Nephron (organoid): ENCODE measurements around the gene TMEM127.
"Not testable (repeated sequence)": the region's sequence is repeated elsewhere in the genome, so short reads cannot be mapped to it uniquely, and the experiment has no call there.

Experiments used
- H3K27ac Mint-ChIP-seq, 3 experiments: 2 replicates each; pipeline ENCODE4 v1.8.0; 2020; ENCODE audit warnings: mixed read lengths in 3 of 3, mild to moderate bottlenecking in 2 of 3, moderate library complexity in 1 of 3
- H3K27me3 Mint-ChIP-seq: 2 replicates; pipeline ENCODE4 v1.8.0; 2021; ENCODE audit warnings: low read depth, mild to moderate bottlenecking, moderate library complexity, mixed read lengths
- H3K36me3 Mint-ChIP-seq: 2 replicates; pipeline ENCODE4 v1.8.0; 2020; ENCODE audit warnings: low read depth, mixed read lengths
- H3K4me1 Mint-ChIP-seq: 2 replicates; pipeline ENCODE4 v1.8.0; 2020; ENCODE audit warnings: mixed read lengths
- H3K4me3 Mint-ChIP-seq, 3 experiments: 2 replicates each; pipeline ENCODE4 v1.8.0; 2020; ENCODE audit warnings: mild to moderate bottlenecking in 3 of 3, mixed read lengths in 3 of 3, moderate library complexity in 2 of 3
- H3K9me3 Mint-ChIP-seq: 2 replicates; pipeline ENCODE4 v1.8.0; 2020; ENCODE audit warnings: mixed read lengths
- TF ChIP-seq, protein P1 (sequence below), 3 experiments: fragments of 200-600 bp; sonication (generic); IDR thresholded peaks; one replicate each; pipeline ENCODE4 v1.5.0; 2021; ENCODE audit warnings: antibody characterized with exemption in 3 of 3; ENCODE audit not compliant: unreplicated experiment in 3 of 3

Gene TMEM127

DNA sequence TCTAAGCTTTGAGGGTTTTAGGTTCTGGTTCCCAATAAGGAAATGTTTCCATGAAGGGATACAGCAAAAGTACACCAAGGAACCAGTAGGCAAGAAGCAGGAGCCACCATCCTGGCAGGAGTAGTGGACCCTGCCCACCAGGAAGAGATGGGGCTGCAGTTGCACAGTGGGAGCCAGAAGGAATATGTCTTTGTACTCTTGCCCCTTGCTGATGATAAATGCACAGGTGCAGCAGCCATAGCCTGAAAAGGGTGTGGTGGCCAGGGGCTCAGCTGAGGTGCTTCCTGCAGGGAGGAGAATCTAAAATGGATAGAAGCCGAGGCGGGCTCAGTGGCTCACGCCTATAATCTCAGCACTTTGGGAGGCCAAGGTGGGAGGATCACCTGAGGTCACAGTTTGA, 27.5 kb downstream of the TMEM127 start:
- Mint-ChIP-seq H3K36me3 (no peaks in the 10 kb centered on the region), H3K27ac (no peak overlapping the region), H3K9me3 (no peaks in the 10 kb centered on the region), H3K27me3 (no peaks in the 10 kb centered on the region), H3K4me3 (no peak overlapping the region), H3K4me1 (peaks cover 19% of the 10 kb centered on the region)
- TF ChIP-seq, protein P1, sequence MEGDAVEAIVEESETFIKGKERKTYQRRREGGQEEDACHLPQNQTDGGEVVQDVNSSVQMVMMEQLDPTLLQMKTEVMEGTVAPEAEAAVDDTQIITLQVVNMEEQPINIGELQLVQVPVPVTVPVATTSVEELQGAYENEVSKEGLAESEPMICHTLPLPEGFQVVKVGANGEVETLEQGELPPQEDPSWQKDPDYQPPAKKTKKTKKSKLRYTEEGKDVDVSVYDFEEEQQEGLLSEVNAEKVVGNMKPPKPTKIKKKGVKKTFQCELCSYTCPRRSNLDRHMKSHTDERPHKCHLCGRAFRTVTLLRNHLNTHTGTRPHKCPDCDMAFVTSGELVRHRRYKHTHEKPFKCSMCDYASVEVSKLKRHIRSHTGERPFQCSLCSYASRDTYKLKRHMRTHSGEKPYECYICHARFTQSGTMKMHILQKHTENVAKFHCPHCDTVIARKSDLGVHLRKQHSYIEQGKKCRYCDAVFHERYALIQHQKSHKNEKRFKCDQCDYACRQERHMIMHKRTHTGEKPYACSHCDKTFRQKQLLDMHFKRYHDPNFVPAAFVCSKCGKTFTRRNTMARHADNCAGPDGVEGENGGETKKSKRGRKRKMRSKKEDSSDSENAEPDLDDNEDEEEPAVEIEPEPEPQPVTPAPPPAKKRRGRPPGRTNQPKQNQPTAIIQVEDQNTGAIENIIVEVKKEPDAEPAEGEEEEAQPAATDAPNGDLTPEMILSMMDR (IDR thresholded peaks at IDR 0.05; ENCODE audit: unreplicated experiment in 3 of 3), result no peak

DNA sequence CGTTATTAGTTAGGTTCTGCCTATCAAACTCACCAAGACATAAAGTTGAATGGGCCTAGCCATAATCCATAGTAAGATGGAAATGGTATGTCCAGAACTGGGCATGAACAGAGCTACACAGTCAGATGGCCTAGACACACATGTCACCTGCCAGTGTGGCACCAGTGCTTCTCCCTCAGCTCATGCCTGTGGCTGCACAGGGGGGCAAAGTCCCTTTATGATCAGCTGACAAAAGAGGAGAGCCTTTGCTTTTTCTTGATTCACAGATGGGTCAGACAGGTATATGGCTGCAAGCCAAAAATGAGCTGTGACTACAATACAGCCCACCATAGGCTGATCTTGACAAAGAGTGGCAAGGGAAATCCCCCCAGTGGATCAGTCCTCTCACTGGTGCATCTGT, 28.9 kb downstream of the TMEM127 start:
- H3K9me3 Mint-ChIP-seq, result no peaks in the 10 kb centered on the region

DNA sequence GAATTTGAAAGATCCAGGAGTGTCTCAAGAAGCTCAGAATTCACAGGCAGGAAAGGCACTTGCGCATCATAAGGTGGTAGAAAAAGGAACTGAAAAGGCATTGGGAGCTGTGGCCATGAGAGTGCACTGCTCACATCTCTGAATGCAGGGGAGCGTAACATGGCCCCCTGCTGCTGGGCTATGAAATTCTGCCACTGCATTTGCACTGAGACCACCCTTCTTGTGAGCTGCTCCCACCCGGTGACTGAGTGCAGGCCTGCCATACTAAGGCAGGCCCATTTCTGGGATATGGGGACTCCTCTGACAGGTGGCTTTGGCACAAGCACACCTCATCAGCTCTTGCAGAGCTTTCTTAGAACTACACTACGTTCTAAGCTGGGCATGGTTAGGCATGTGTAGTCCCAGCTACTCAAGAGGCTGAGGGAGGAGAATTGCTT, 31.9 kb downstream of the TMEM127 start:
- Mint-ChIP-seq H3K27me3 (no peaks in the 10 kb centered on the region), H3K9me3 (no peaks in the 10 kb centered on the region), H3K36me3 (no peaks in the 10 kb centered on the region), H3K27ac (no peak overlapping the region), H3K4me3 (no peak overlapping the region), H3K4me1 (peaks cover 7% of the 10 kb centered on the region)
- TF ChIP-seq, protein P1 (IDR thresholded peaks at IDR 0.05; ENCODE audit: unreplicated experiment in 3 of 3), result no peak

More for the DNA sequence above, 28.9 kb downstream of the TMEM127 start:
- no peaks in the 10 kb centered on the region for H3K36me3 Mint-ChIP-seq
- H3K4me3 Mint-ChIP-seq, result no peak overlapping the region
- TF ChIP-seq, protein P1 (IDR thresholded peaks at IDR 0.05; ENCODE audit: unreplicated experiment in 3 of 3), result no peak
- no peak overlapping the region for H3K27ac Mint-ChIP-seq
- peaks cover 19% of the 10 kb centered on the region for H3K4me1 Mint-ChIP-seq
- H3K27me3 Mint-ChIP-seq, result no peaks in the 10 kb centered on the region

DNA sequence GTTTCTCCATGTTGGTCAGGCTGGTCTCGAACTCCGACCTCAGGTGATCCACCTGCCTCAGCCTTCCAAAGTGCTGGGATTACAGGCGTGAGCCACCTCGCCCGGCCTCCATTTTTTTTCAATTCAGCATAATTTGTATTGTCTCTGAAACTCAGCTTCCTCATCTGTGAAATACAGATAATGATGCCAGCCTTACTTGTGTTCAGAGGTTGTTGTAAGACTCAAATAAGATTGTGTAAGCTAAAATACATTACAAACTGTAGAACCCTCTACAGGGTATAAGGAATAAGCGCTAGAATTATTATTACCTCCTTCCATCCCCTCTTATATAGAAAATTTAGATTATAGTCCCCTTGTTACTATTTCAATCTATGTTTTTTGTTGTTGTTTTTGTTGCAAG, 32.4 kb downstream of the TMEM127 start:
- TF ChIP-seq, protein P1 (IDR thresholded peaks at IDR 0.05; ENCODE audit: unreplicated experiment in 3 of 3), result no peak
- Mint-ChIP-seq H3K27ac (no peak overlapping the region), H3K4me3 (no peak overlapping the region), H3K9me3 (no peaks in the 10 kb centered on the region), H3K4me1 (peaks cover 7% of the 10 kb centered on the region), H3K36me3 (no peaks in the 10 kb centered on the region), H3K27me3 (no peaks in the 10 kb centered on the region)

DNA sequence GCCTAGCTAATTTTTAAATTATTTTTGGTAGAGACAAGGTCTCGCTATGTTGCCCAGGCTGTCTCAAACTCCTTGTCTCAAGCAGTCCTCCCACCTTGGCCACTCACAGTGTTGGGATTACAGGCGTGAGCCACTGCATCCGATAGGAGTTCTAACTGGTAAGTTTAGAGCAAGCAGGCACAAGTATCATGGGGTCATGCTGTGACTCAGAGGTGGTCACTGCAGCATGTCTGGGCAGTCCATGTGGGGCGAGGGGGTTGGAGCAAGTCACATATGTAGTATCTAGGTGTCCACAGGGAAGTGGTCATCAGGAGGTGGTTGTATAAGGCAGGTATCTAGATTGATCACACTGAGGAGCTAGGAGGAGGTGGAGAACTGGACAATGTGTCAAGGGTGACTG, 34.5 kb downstream of the TMEM127 start:
- TF ChIP-seq, protein P1 (IDR thresholded peaks at IDR 0.05; ENCODE audit: unreplicated experiment in 3 of 3), result no peak
- no peaks in the 10 kb centered on the region for H3K27me3 Mint-ChIP-seq
- H3K4me1 Mint-ChIP-seq, result no peaks in the 10 kb centered on the region
- no peak overlapping the region for H3K4me3 Mint-ChIP-seq
- no peak overlapping the region for H3K27ac Mint-ChIP-seq
- H3K9me3 Mint-ChIP-seq, result no peaks in the 10 kb centered on the region
- H3K36me3 Mint-ChIP-seq, result no peaks in the 10 kb centered on the region

DNA sequence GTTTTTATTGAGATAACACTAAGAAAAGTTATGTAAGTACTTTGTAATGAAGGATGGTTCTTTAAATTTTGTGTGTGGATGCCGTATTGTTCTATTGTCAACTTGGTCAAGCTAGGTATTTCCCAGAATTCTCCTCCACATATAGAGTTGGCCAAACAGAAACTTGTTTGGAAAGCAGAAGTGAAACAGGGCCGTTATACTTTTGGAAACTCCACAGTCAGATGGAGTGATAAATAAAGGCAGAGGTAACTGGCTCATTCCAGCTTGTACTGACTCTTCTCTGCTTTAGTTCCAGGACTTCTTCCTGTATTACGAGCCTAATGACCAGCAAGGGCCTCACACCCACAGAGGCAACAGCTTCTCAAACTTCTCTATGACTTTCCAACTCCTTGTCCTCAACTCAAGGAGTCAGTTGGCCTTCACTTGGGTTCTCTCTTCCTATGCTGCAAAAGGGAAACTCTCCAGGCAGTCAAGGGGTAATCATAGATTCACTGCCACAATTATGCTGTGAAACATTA, 40.7 kb downstream of the TMEM127 start:
- Mint-ChIP-seq H3K4me3 (no peak overlapping the region), H3K9me3 (no peaks in the 10 kb centered on the region), H3K36me3 (no peaks in the 10 kb centered on the region), H3K27me3 (no peaks in the 10 kb centered on the region), H3K4me1 (no peaks in the 10 kb centered on the region), H3K27ac (no peak overlapping the region)
- TF ChIP-seq, protein P1 (IDR thresholded peaks at IDR 0.05; ENCODE audit: unreplicated experiment in 3 of 3), result no peak

DNA sequence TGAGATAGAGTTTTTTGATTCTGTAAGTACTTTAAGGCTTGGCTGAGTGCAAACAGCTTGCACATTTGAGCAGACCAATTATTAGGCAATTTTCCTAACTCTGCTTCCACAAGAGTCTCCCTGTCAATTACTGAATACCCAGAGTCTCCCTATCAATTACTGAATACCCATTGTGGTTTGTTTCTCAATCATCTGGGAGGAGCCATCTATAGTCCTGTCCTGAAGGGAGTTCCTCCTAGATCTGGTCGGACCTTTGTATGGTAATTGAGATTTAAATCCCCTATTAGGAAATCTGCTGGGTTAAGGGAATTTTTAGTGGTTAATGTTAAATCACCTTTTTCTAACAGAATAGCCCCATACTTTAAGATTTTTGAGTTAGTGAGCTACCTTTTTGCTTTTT, 44.7 kb downstream of the TMEM127 start:
- H3K36me3 Mint-ChIP-seq, H3K4me3 Mint-ChIP-seq, H3K27ac Mint-ChIP-seq, H3K4me1 Mint-ChIP-seq, H3K27me3 Mint-ChIP-seq, H3K9me3 Mint-ChIP-seq: not testable (repeated sequence)

DNA sequence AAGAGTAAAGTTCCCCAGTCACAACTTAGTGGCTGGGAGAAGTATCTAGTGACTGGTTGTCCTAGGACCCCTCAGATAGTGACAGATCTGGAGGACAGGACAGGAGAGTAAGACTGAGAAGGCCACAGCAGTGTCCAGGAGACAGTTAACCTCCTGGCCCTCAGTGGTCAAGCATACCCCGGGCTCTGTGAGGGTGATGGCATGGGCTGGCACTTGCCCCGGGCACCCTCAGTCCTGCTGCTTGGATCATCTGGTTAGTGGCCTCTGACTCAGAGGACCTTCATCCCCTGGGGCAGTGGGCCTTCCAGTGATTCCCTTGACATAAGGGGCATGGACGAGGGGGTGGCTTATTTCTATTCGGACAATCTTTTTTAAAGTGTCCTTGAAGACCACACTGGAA, 45.8 kb downstream of the TMEM127 start:
- not testable (repeated sequence) for H3K27ac Mint-ChIP-seq, H3K27me3 Mint-ChIP-seq, H3K4me3 Mint-ChIP-seq, H3K4me1 Mint-ChIP-seq, H3K9me3 Mint-ChIP-seq, H3K36me3 Mint-ChIP-seq
